Mucosa of descending colon (tissue), 3 donors: ENCODE results near the gene C3AR1. TPM values are rescaled to one million over a fixed set of nuclear protein-coding genes. Genes with fewer than 3 reads are reported as not detected.

Source experiments
- ATAC-seq: fragments of 200-7000 bp; cut with Tn5 transposase; one replicate; pipeline ENCODE4 v1.9.1; 2020; ENCODE audit warnings: mild to moderate bottlenecking, moderate library complexity
- DNase-seq, 3 donors: peaks; one replicate each; pipeline ENCODE4 v3.0.0-alpha.2; 2020
- H3K36me3 ChIP-seq: fragments of 200-600 bp; one replicate; pipeline ENCODE4 v1.8.0; 2021; ENCODE audit warnings: low read depth, mild to moderate bottlenecking
- H3K4me1 ChIP-seq: fragments of 200-600 bp; one replicate; pipeline ENCODE4 v1.8.0; 2021; ENCODE audit warnings: low read depth, mild to moderate bottlenecking
- H3K4me3 ChIP-seq: fragments of 200-600 bp; one replicate; pipeline ENCODE4 v1.8.0; 2021; ENCODE audit warnings: mild to moderate bottlenecking
- H3K9me3 ChIP-seq: fragments of 200-600 bp; one replicate; pipeline ENCODE4 v1.8.0; 2021; ENCODE audit warnings: mild to moderate bottlenecking
- CTCF ChIP-seq: fragments of 200-600 bp; IDR thresholded peaks from one replicate; pipeline ENCODE4 v1.8.0; 2022; ENCODE audit warnings: antibody characterized with exemption, mild to moderate bottlenecking
- intact Hi-C, 2 donors: fragments of 100-400 bp; cut with DNase I in 1 of 2; cut with micrococcal nuclease in 1 of 2; formaldehyde crosslinking; loops; one replicate each; pipeline versions ENCODE4 v1.11.0 to v1.11.1; 2022; cut with DNase I, micrococcal nuclease
- total RNA-seq, 3 donors: library from RNA; stranded (reverse); fragmentation: NEBNext Ultra II Directional in 2 of 3; extraction: Animal tissue kit (Norgen Biotek cat#: 25700) in 2 of 3; gene quantifications; one replicate each; pipeline versions ENCODE4 v1.2.1 to v1.2.4, GENCODE V29; 2021 to 2023
- donor health status: DM: no; HTN: no; CAD: no; lungs with moderate emphysema.
- donor health status: DM: no; HTN: no; CAD: no.
- donor health status: DM: no; HTN: yes; CAD: no.

The C3AR1 gene
- total RNA-seq, 3 donors from 2014 or later, result 2.8 to 15.5 (median 12.5) TPM

GRCh38 chr12:8040791-8041190 lies 25.4 kb downstream of the C3AR1 start:
- H3K36me3 ChIP-seq, result peaks cover 8% of the 10 kb centered on the region

DNA sequence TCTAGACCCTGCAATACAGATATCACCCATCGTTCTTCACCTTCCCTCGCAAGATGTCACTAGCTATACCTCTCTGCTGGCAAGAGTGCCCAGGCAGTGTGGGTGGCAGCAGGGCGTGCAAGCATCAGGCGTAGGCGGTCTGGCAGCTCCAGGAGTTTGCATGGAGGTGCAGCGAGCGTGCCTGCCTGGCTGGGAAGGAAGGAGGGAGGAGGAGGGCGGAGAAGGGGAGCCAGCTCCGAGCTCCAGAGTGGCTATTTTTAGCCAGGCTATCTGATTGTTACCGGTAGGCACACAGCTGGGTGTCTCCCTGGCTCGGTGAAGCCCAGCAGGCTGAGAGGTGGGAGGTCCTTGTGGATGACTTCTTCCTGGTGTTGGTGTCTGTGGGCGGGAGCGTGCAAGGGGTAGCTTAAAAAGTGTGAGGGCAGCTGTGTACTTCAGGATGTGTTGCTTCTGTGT lies 27.5 kb downstream of the C3AR1 start:
- no peaks in the 10 kb centered on the region for H3K9me3 ChIP-seq
- intact Hi-C loops, result no loop called here
- ATAC-seq (peak; percentile 83), DNase-seq (peak; percentile 49 to 66 (median 62))
- H3K36me3 ChIP-seq, result peaks cover 2% of the 10 kb centered on the region
- no peak overlapping the region for H3K4me3 ChIP-seq
- H3K4me1 ChIP-seq, result peaks cover 31% of the 10 kb centered on the region
- no peak for TF ChIP-seq CTCF

More at GRCh38 chr12:8040791-8041190, 25.4 kb downstream of the C3AR1 start:
- H3K4me3 ChIP-seq, result no peak overlapping the region
- intact Hi-C loops, result no loop called here
- H3K4me1 ChIP-seq, result peaks cover 12% of the 10 kb centered on the region
- H3K9me3 ChIP-seq, result no peaks in the 10 kb centered on the region
- no peak for DNase-seq
- ATAC-seq, result no peak
- TF ChIP-seq CTCF, result no peak

DNA sequence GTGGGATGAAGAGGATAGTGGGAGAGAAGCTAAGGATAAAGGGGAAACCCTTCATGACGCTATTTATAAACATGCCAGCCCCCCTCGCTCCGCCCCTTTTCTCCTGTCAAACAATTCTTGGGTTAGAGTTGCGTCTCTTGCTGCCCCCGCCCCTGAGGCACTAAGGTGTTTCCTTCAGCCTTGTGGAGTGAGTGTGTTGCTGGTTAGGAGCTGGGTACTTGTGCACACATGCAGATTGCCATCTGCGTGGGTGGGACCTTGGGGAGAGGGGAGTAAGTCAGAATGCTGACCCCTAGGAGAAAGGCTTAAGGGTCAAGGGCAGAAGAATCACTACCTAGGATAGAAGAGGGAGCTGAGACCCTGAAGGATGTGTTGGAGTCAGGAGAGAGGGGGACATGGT lies 28.2 kb downstream of the C3AR1 start:
- no peaks in the 10 kb centered on the region for H3K9me3 ChIP-seq
- H3K36me3 ChIP-seq, result no peaks in the 10 kb centered on the region
- no peak overlapping the region for H3K4me3 ChIP-seq
- H3K4me1 ChIP-seq, result peaks cover 36% of the 10 kb centered on the region
- no peak for DNase-seq
- no peak for TF ChIP-seq CTCF
- intact Hi-C loops, result no loop called here
- ATAC-seq, result no peak

DNA sequence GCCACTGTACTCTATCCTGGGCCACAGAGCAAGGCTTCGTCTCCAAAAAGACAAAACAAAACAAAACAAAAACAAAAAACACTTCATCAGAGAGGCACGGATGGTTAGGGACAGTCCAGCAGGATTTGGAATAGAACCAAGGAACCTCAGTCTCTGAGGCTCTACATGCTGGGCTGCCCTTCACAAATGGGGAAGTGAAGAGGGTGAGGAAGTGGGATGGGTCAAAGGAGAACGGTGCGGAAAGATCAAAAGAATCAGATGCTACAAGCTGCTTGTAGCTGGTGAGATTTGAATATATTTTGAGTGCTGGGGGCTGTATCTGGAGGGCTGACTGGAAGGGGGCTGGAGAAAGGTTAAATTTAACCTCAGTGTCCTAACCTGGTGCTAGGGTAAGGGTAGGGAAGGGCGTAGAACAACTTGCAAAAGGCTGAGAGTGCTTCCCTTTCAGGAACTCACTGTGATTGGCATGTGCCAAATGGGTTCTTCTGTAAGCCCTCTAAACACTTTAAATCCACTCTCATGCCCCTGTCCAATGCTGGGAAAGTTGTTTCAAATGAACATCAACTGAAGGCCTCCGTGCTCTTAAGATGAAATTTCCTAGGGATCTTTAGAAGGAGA lies 29.0 kb downstream of the C3AR1 start:
- ATAC-seq (no peak), DNase-seq (no peak)
- intact Hi-C loops, result no loop called here
- peaks cover 36% of the 10 kb centered on the region for H3K4me1 ChIP-seq
- H3K36me3 ChIP-seq, result no peaks in the 10 kb centered on the region
- no peaks in the 10 kb centered on the region for H3K9me3 ChIP-seq
- no peak for TF ChIP-seq CTCF
- H3K4me3 ChIP-seq, result no peak overlapping the region

DNA sequence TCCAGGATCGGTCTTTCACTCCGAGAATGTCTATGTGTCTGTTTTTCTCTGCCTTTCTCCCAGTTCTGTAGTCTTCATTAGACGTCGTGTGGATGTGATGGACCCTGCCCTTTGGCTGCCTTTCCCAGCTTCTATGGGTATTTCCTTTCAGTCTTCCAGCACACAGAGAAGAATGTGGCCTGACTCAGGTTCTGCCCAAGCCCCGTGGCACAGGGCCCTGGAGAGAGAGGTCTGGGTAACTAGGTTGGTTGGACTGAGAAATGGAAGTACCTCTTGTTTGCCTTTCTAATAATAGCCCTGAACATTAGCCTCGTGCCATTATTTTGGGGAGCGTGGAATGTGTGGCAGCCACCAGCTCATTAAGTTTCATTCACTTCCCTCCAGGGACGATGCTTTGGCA lies 29.8 kb downstream of the C3AR1 start:
- H3K36me3 ChIP-seq, result no peaks in the 10 kb centered on the region
- DNase-seq (no peak), ATAC-seq (no peak)
- H3K4me3 ChIP-seq, result no peak overlapping the region
- H3K9me3 ChIP-seq, result no peaks in the 10 kb centered on the region
- intact Hi-C loops, result no loop called here
- H3K4me1 ChIP-seq, result peaks cover 36% of the 10 kb centered on the region
- TF ChIP-seq CTCF, result no peak
